B cell (primary cell): ENCODE measurements around the gene AGPAT3. TPM values are rescaled to one million over a fixed set of nuclear protein-coding genes. Genes with fewer than 3 reads are reported as not detected.
A peak's percentile ranks its signal among the peaks of the same experiment; 100 is the strongest.

Experiments
- ATAC-seq: fragments of 200-7000 bp; cut with Tn5 transposase; one replicate; pipeline ENCODE4 v1.10.0; 2021; ENCODE audit warnings: low read depth, mild to moderate bottlenecking, moderate number of reproducible peaks, moderate library complexity
- CTCF ChIA-PET: fragments of 350-600 bp; sonication (Branson Sonifier 250); formaldehyde crosslinking; loops from one replicate; lab custom pipeline; 2021; ENCODE audit warnings: antibody characterized with exemption, inconsistent platforms; lab: Charles Lee
- POLR2A ChIA-PET: fragments of 350-600 bp; sonication (Branson Sonifier 250); formaldehyde crosslinking; loops from one replicate; lab custom pipeline; 2021; ENCODE audit warnings: antibody characterized with exemption; lab: Charles Lee
- DNase-seq: peaks from one replicate; pipeline ENCODE4 v3.0.0; 2013
- H2AFZ ChIP-seq: 2 replicates; pipeline ENCODE4 v1.6.1; 2012; ENCODE audit warnings: mild to moderate bottlenecking, low read depth, low read length; ENCODE audit not compliant: insufficient read depth, poor library complexity, severe bottlenecking
- H3K27ac ChIP-seq, 2 donors: 1 replicate in 1 of 2; 2 replicates in 1 of 2; pipeline ENCODE4 v1.5.1; 2012 to 2013; ENCODE audit warnings: low read length in 2 of 2, mild to moderate bottlenecking in 2 of 2, moderate library complexity in 1 of 2
- H3K27me3 ChIP-seq, 4 experiments: fragments of 200-600 bp in 1 of 4; sonication (generic) in 1 of 4; replicated peaks in 1 of 4; 1 replicate in 2 of 4; 2 replicates in 2 of 4; pipeline versions ENCODE4 v1.6.1 to v1.7.0; 2013 to 2016; ENCODE audit warnings: low read length in 3 of 4, mild to moderate bottlenecking in 2 of 4, mixed read lengths in 1 of 4, moderate library complexity in 1 of 4; ENCODE audit not compliant: insufficient read depth in 4 of 4, control insufficient read depth in 3 of 4; ENCODE audit errors: control extremely low read depth in 1 of 4
- H3K36me3 ChIP-seq, 2 experiments: replicated peaks in 1 of 2; 1 replicate in 1 of 2; 2 replicates in 1 of 2; pipeline versions ENCODE4 v1.6.1 to v1.7.1; 2013; ENCODE audit warnings: low read length in 1 of 2; ENCODE audit not compliant: insufficient read depth in 2 of 2, control insufficient read depth in 1 of 2; ENCODE audit errors: control extremely low read depth in 1 of 2, extremely low read depth in 1 of 2
- H3K4me1 ChIP-seq, 2 donors: fragments of 200-600 bp in 1 of 2; sonication (generic) in 1 of 2; 1 replicate in 1 of 2; 2 replicates in 1 of 2; pipeline versions ENCODE4 v1.5.1 to v1.6.1; 2013 to 2017; ENCODE audit warnings: low read length in 2 of 2; ENCODE audit not compliant: control insufficient read depth in 2 of 2, insufficient read depth in 2 of 2
- H3K4me2 ChIP-seq: replicated peaks from 2 replicates; pipeline ENCODE3; 2012; ENCODE audit warnings: mild to moderate bottlenecking, low read depth, low read length; ENCODE audit not compliant: poor library complexity, severe bottlenecking
- H3K4me3 ChIP-seq, 5 experiments: fragments of 200-600 bp in 1 of 5; sonication (generic) in 1 of 5; 1 replicate in 3 of 5; 2 replicates in 2 of 5; pipeline versions ENCODE4 v1.5.1 to v1.7.0; 2011 to 2016; ENCODE audit warnings: low read length in 4 of 5, mild to moderate bottlenecking in 4 of 5, low read depth in 2 of 5, control low read depth in 1 of 5, moderate library complexity in 1 of 5; ENCODE audit not compliant: insufficient read depth in 1 of 5; ENCODE audit errors: control extremely low read depth in 1 of 5, extremely low read depth in 1 of 5
- H3K79me2 ChIP-seq: fragments of 200-600 bp; sonication (generic); one replicate; pipeline ENCODE4 v1.6.0; 2016; ENCODE audit warnings: low read length; ENCODE audit not compliant: control insufficient read depth, insufficient read depth
- H3K9ac ChIP-seq: fragments of 200-600 bp; sonication (generic); 2 replicates; pipeline ENCODE4 v1.6.1; 2017; ENCODE audit warnings: mild to moderate bottlenecking, low read length, moderate library complexity
- H3K9me3 ChIP-seq, 3 donors: one replicate each; pipeline versions ENCODE4 v1.6.1 to v1.7.1; 2013; ENCODE audit warnings: low read length in 2 of 3; ENCODE audit not compliant: control insufficient read depth in 2 of 3, insufficient read depth in 1 of 3; ENCODE audit errors: control extremely low read depth in 1 of 3
- H4K20me1 ChIP-seq: 2 replicates; pipeline ENCODE4 v1.6.0; 2012; ENCODE audit warnings: mild to moderate bottlenecking, low read length; ENCODE audit not compliant: insufficient read depth, control insufficient read depth, poor library complexity, severe bottlenecking
- H3K27ac Mint-ChIP-seq: one replicate; pipeline ENCODE4 v1.8.0; 2021; ENCODE audit warnings: mixed read lengths
- H3K27me3 Mint-ChIP-seq: one replicate; pipeline ENCODE4 v1.8.0; 2021; ENCODE audit warnings: mixed read lengths
- H3K4me1 Mint-ChIP-seq: one replicate; pipeline ENCODE4 v1.8.0; 2021; ENCODE audit warnings: mixed read lengths
- H3K4me3 Mint-ChIP-seq: one replicate; pipeline ENCODE4 v1.8.0; 2021; ENCODE audit warnings: mixed read lengths
- H3K9me3 Mint-ChIP-seq: one replicate; pipeline ENCODE4 v1.8.0; 2022; ENCODE audit warnings: mixed read lengths; ENCODE audit not compliant: insufficient read depth
- CTCF ChIP-seq: fragments of 200-600 bp; IDR thresholded peaks from one replicate; pipeline ENCODE4 v1.8.0; 2022; ENCODE audit warnings: antibody characterized with exemption, mild to moderate bottlenecking
- EZH2 ChIP-seq: IDR thresholded peaks from 2 replicates; pipeline ENCODE4 v1.6.1; 2012; ENCODE audit warnings: borderline replicate concordance, low read depth, mild to moderate bottlenecking, moderate library complexity, low read length; ENCODE audit not compliant: insufficient read depth, poor library complexity, severe bottlenecking
- WGBS: methylation state at CpG from one replicate; pipeline ENCODE4 v1.1.5; 2013; ENCODE audit warnings: missing lambda C conversion rate; ENCODE audit not compliant: insufficient coverage; 5-methylcytosine and 5-hydroxymethylcytosine counted together
- intact Hi-C: fragments of 100-400 bp; cut with micrococcal nuclease; formaldehyde crosslinking; loops from one replicate; pipeline ENCODE4 v1.10.0; 2022
- polyA plus RNA-seq: library from polyadenylated mRNA; depleted of rRNA; stranded (reverse); fragments of >200 nt; gene quantifications from 2 replicates; pipeline ENCODE4 v1.2.3, GENCODE V29; 2012
- total RNA-seq, 2 donors: library from RNA; stranded (reverse); fragments of 120-200 nt in 1 of 2; gene quantifications; 1 replicate in 1 of 2; 2 replicates in 1 of 2; pipeline versions ENCODE4 v1.2.3 to v1.2.4, GENCODE V29; 2013 to 2022

The AGPAT3 gene
- total and polyA plus RNA-seq, 2 donors (not counting 1 experiment from before 2014, with no cell fraction given), result 14.3 to 49.3 TPM

- CTCF ChIA-PET, result interaction anchor here (0.7 kb wide), 1 partner anchor 14 kb away, joined by 3 read pairs; no protein-coding TSS in a partner anchor
- Histone ChIP-seq H3K27ac (no peak overlapping the region), H3K79me2 (peaks cover 98% of the 10 kb centered on the region), H3K36me3 (no peaks in the 10 kb centered on the region), H3K4me3 (no peak overlapping the region), H3K4me2 (peak overlapping the region; percentile 32), H2AFZ (no peak overlapping the region), H4K20me1 (peaks cover 69% of the 10 kb centered on the region), H3K9ac (no peak overlapping the region), H3K4me1 (peaks cover 0 to 4% of the 10 kb centered on the region in 2 donors), H3K9me3 (no peaks in the 10 kb centered on the region), H3K27me3 (no peaks in the 10 kb centered on the region)
- ATAC-seq (peak; percentile 17), DNase-seq (no peak)
- TF ChIP-seq EZH2, result no peak
- TF ChIP-seq CTCF, result no peak
- POLR2A ChIA-PET, result interaction anchor here (0.6 to 0.7 kb wide), 2 partner anchors 11 to 38 kb away, joined by 4 to 6 read pairs; no protein-coding TSS in a partner anchor
- no peaks in the 10 kb centered on the region for H3K9me3 Mint-ChIP-seq
- H3K4me1 Mint-ChIP-seq, result peaks cover 31% of the 10 kb centered on the region
- H3K27me3 Mint-ChIP-seq, result no peaks in the 10 kb centered on the region
- no peak overlapping the region for H3K4me3 Mint-ChIP-seq
- no peak overlapping the region for H3K27ac Mint-ChIP-seq
- intact Hi-C loops, result no loop called here
- WGBS, result 46% methylated on average over 13 of the region's 16 CpGs
Observed at GRCh38 chr21:43884012-43884860, 19.2 kb downstream of the AGPAT3 start.

GRCh38 chr21:43884861-43885417 lies 19.9 kb downstream of the AGPAT3 start:
- Mint-ChIP-seq H3K9me3 (no peaks in the 10 kb centered on the region), H3K27me3 (no peaks in the 10 kb centered on the region), H3K4me3 (no peak overlapping the region), H3K4me1 (peaks cover 28% of the 10 kb centered on the region), H3K27ac (no peak overlapping the region)
- Histone ChIP-seq H3K27ac (no peak overlapping the region), H4K20me1 (peaks cover 62% of the 10 kb centered on the region), H3K4me1 (peaks cover 0 to 4% of the 10 kb centered on the region in 2 donors), H3K9me3 (no peaks in the 10 kb centered on the region), H3K79me2 (peaks cover 98% of the 10 kb centered on the region), H3K4me3 (no peak overlapping the region), H2AFZ (no peak overlapping the region), H3K4me2 (no peak overlapping the region), H3K36me3 (no peaks in the 10 kb centered on the region), H3K27me3 (no peaks in the 10 kb centered on the region), H3K9ac (no peak overlapping the region)
- ChIA-PET CTCF (interaction anchor here (0.7 kb wide), 1 partner anchor 13 kb away, joined by 3 read pairs; no protein-coding TSS in a partner anchor), POLR2A (no interaction called here)
- DNase-seq (no peak), ATAC-seq (no peak)
- WGBS, result 86% methylated on average over 15 of the region's 16 CpGs
- no peak for TF ChIP-seq CTCF
- no peak for TF ChIP-seq EZH2
- intact Hi-C loops, result no loop called here
